HG03521 (cell line): ENCODE results near the gene EPC1.
"Not testable (repeated sequence)": the region's sequence is repeated elsewhere in the genome, so short reads cannot be mapped to it uniquely, and the experiment has no call there.

Source experiments
- ATAC-seq: cut with Tn5 transposase; IDR thresholded peaks from one replicate; pipeline ENCODE4 v1.9.1; 2021; ENCODE audit warnings: mild to moderate bottlenecking, moderate library complexity; ENCODE audit not compliant: unreplicated experiment

The EPC1 gene

GRCh38 chr10:32346551-32347362, at the start of gene EPC1:
TSS of gene EPC1 (minus strand) at chr10:32347158. CDS start at chr10:32346915, 243 bp downstream.
- ATAC-seq: peak; percentile 61

- ATAC-seq: no peak
Observed at GRCh38 chr10:32393911-32394310, 47.0 kb upstream of the EPC1 start.

GRCh38 chr10:32392284-32392683, 45.3 kb upstream of the EPC1 start:
- ATAC-seq: not testable (repeated sequence)

- ATAC-seq: no peak
Observed at GRCh38 chr10:32390193-32390592, 43.2 kb upstream of the EPC1 start.

- no peak for ATAC-seq
Observed at GRCh38 chr10:32388258-32389027, 41.5 kb upstream of the EPC1 start.

GRCh38 chr10:32386623-32387260, 39.8 kb upstream of the EPC1 start:
- no peak for ATAC-seq

GRCh38 chr10:32384171-32384570, 37.2 kb upstream of the EPC1 start:
- ATAC-seq: no peak

GRCh38 chr10:32381165-32381564, 34.2 kb upstream of the EPC1 start:
- ATAC-seq: no peak

- ATAC-seq: no peak
Observed at GRCh38 chr10:32379950-32380551, 33.1 kb upstream of the EPC1 start.

- no peak for ATAC-seq
Observed at GRCh38 chr10:32379318-32379949, 32.5 kb upstream of the EPC1 start.

GRCh38 chr10:32378363-32379317, 31.7 kb upstream of the EPC1 start:
- peak; percentile 96 for ATAC-seq

- ATAC-seq: peak; percentile 29
Observed at GRCh38 chr10:32377458-32378259, 30.7 kb upstream of the EPC1 start.

- no peak for ATAC-seq
Observed at GRCh38 chr10:32376771-32377170, 29.8 kb upstream of the EPC1 start.

GRCh38 chr10:32376097-32376496, 29.1 kb upstream of the EPC1 start:
- no peak for ATAC-seq

GRCh38 chr10:32375631-32376030, 28.7 kb upstream of the EPC1 start:
- ATAC-seq: no peak

- ATAC-seq: no peak
Observed at GRCh38 chr10:32374605-32375004, 27.6 kb upstream of the EPC1 start.

- ATAC-seq: no peak
Observed at GRCh38 chr10:32373496-32373895, 26.5 kb upstream of the EPC1 start.

GRCh38 chr10:32373031-32373430, 26.1 kb upstream of the EPC1 start:
- ATAC-seq: no peak
